Neural progenitor cell (in vitro differentiated cells): ENCODE data around the gene UBE2I.

Experiments used
- CTCF ChIP-seq: fragments of 200-600 bp; sonication (generic); IDR thresholded peaks from 2 replicates; pipeline ENCODE4 v1.5.1; 2017; ENCODE audit warnings: antibody characterized with exemption, mild to moderate bottlenecking
- EZH2 ChIP-seq: fragments of 200-600 bp; sonication (generic); IDR thresholded peaks from 2 replicates; pipeline ENCODE4 v1.6.1; 2017; ENCODE audit warnings: antibody characterized with exemption, mild to moderate bottlenecking, moderate library complexity
- EZH2phosphoT487 ChIP-seq: fragments of 200-600 bp; sonication (generic); IDR thresholded peaks from 2 replicates; pipeline ENCODE4 v1.6.1; 2017; ENCODE audit warnings: antibody characterized with exemption

- TF ChIP-seq EZH2phosphoT487 (no peak), CTCF (no peak), EZH2 (no peak)
Measured at GRCh38 chr16:1325673-1326371, 16.4 kb downstream of the UBE2I start.
